ENCODE data around the gene SEPTIN1. TPM values are rescaled to one million over a fixed set of nuclear protein-coding genes. Genes with fewer than 3 reads are reported as not detected.

The SEPTIN1 gene
- total and polyA plus RNA-seq, 2 donors (not counting 1 experiment from before 2014, with no cell fraction given) = 0.17 TPM; not detected in 1

DNA sequence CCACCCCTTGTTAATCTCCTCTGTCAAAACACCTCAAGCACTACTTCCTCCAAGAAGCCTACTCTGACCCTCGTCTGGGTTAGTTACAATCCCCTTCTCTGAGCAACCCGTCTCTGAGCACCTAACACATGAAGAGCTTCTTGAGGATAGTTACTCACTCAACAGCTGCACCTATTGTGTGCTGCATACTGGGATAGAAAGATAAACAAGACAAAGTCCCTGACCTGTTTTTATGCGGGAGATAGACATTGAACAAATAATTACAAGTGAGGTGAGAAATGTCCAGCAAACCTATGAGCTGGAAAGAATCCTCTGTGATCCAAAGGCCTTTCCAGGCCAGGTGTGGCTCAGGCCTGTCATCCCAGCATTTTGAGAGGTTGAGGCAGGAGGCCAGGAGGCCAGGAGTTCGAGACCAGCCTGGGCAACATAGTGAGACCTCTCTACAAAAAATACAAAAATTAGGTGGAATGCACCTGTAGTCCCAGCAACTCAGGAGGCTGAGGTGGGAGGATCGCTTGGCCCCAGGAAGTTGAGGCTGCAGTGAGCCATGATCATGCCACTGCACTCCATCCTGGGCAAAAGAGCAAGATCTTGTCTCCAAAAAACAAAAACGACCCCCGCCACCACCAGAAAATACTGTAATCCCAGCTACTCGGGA is 19.5 kb upstream of the SEPTIN1 start:
- TF ChIP-seq, protein P1, sequence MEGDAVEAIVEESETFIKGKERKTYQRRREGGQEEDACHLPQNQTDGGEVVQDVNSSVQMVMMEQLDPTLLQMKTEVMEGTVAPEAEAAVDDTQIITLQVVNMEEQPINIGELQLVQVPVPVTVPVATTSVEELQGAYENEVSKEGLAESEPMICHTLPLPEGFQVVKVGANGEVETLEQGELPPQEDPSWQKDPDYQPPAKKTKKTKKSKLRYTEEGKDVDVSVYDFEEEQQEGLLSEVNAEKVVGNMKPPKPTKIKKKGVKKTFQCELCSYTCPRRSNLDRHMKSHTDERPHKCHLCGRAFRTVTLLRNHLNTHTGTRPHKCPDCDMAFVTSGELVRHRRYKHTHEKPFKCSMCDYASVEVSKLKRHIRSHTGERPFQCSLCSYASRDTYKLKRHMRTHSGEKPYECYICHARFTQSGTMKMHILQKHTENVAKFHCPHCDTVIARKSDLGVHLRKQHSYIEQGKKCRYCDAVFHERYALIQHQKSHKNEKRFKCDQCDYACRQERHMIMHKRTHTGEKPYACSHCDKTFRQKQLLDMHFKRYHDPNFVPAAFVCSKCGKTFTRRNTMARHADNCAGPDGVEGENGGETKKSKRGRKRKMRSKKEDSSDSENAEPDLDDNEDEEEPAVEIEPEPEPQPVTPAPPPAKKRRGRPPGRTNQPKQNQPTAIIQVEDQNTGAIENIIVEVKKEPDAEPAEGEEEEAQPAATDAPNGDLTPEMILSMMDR (conservative IDR thresholded peaks at IDR 0.05 in 1 of 2, IDR thresholded peaks at IDR 0.05 in 1 of 2; ENCODE audit: low read depth in 1 of 2, low read length in 2 of 2) = no peak
- TF ChIP-seq EZH2 (IDR thresholded peaks at IDR 0.05; ENCODE audit: low read length, missing control alignments) = no peak
- no peak for DNase-seq (ENCODE audit: low read depth in 2 of 2)
- no peaks in the 10 kb centered on the region for H4K20me1 ChIP-seq (ENCODE audit: control insufficient read depth, extremely low read depth, insufficient read depth, low read length)

DNA sequence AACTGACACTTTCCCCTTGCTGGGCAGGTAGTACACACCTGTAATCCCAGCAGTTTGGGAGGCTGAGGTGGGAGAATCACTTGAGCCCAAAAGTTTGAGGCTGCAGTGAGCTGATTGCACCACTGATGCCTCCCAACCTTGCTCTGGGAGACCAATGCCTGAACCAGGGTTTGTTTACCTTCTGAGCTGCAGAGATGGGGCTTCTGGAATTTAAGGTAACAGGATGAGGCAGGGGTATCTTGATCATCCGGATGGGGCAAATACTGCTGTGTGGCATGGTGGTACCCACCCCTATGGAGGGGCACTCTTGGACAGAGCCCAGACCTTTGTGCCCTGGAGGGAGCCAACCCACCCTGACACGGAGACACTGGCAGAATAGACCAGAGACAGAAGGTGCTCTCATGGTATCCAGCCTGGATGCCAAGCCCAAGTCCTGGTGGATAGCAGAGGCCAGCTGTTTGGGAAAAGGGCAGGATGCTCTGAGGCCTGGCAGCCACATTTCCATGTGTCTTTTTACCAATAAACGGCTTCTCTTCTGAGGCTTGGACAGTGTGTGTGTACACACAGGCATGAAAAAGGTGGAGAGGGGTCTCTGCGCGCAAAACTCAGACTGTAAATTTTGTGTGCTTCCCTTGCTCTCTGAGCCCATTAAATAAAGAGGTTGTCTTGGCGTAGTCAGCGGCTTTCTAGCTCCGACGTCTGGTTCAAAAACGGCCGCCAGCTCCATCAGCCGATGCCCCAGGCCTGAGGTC is 17.2 kb upstream of the SEPTIN1 start:
- peak overlapping the region; percentile 63 for H3K9ac ChIP-seq (ENCODE audit: insufficient read depth, low read length)
- H2AFZ ChIP-seq (ENCODE audit: low read length) = peak overlapping the region; percentile 77
- H4K20me1 ChIP-seq (ENCODE audit: control insufficient read depth, extremely low read depth, insufficient read depth, low read length) = no peaks in the 10 kb centered on the region
- TF ChIP-seq, protein P1 (conservative IDR thresholded peaks at IDR 0.05 in 1 of 2, IDR thresholded peaks at IDR 0.05 in 1 of 2; ENCODE audit: low read depth in 1 of 2, low read length in 2 of 2) = no peak
- no peak for TF ChIP-seq EZH2 (IDR thresholded peaks at IDR 0.05; ENCODE audit: low read length, missing control alignments)
- no peaks in the 10 kb centered on the region for H3K27me3 ChIP-seq (ENCODE audit: control insufficient read depth, insufficient read depth, low read length)
- peak overlapping the region; percentile 89 for H3K4me2 ChIP-seq (ENCODE audit: extremely low read depth, insufficient read depth, low read length)
- peak overlapping the region; percentile 81 for H3K27ac ChIP-seq (ENCODE audit: insufficient read depth, low read length)
- peak overlapping the region; percentile 52 to 76 (median 62) for H3K4me3 ChIP-seq (replicated peaks in 1 of 4; ENCODE audit: control extremely low read depth in 1 of 4, insufficient read depth in 1 of 4, low read depth in 3 of 4, low read length in 4 of 4)
- no peaks in the 10 kb centered on the region for H3K9me3 ChIP-seq (ENCODE audit: control insufficient read depth, insufficient read depth, low read depth, low read length)
- DNase-seq (ENCODE audit: low read depth in 2 of 2) = no peak
- H3K4me1 ChIP-seq (ENCODE audit: control insufficient read depth, extremely low read depth, insufficient read depth, low read length) = peaks cover 11% of the 10 kb centered on the region
- no peaks in the 10 kb centered on the region for H3K79me2 ChIP-seq (ENCODE audit: control insufficient read depth, insufficient read depth, low read length)
- peaks cover 7% of the 10 kb centered on the region for H3K36me3 ChIP-seq (ENCODE audit: control insufficient read depth, insufficient read depth, low read length)

More for the DNA sequence above, 19.5 kb upstream of the SEPTIN1 start:
- no peak overlapping the region for H3K9ac ChIP-seq (ENCODE audit: insufficient read depth, low read length)
- H3K9me3 ChIP-seq (ENCODE audit: control insufficient read depth, insufficient read depth, low read depth, low read length) = no peaks in the 10 kb centered on the region
- H2AFZ ChIP-seq (ENCODE audit: low read length) = no peak overlapping the region
- no peak overlapping the region for H3K4me3 ChIP-seq (replicated peaks in 1 of 4; ENCODE audit: control extremely low read depth in 1 of 4, insufficient read depth in 1 of 4, low read depth in 3 of 4, low read length in 4 of 4)
- peaks cover 11% of the 10 kb centered on the region for H3K4me1 ChIP-seq (ENCODE audit: control insufficient read depth, extremely low read depth, insufficient read depth, low read length)
- H3K4me2 ChIP-seq (ENCODE audit: extremely low read depth, insufficient read depth, low read length) = no peak overlapping the region
- H3K79me2 ChIP-seq (ENCODE audit: control insufficient read depth, insufficient read depth, low read length) = no peaks in the 10 kb centered on the region
- no peak overlapping the region for H3K27ac ChIP-seq (ENCODE audit: insufficient read depth, low read length)
- peaks cover 7% of the 10 kb centered on the region for H3K36me3 ChIP-seq (ENCODE audit: control insufficient read depth, insufficient read depth, low read length)
- no peaks in the 10 kb centered on the region for H3K27me3 ChIP-seq (ENCODE audit: control insufficient read depth, insufficient read depth, low read length)

DNA sequence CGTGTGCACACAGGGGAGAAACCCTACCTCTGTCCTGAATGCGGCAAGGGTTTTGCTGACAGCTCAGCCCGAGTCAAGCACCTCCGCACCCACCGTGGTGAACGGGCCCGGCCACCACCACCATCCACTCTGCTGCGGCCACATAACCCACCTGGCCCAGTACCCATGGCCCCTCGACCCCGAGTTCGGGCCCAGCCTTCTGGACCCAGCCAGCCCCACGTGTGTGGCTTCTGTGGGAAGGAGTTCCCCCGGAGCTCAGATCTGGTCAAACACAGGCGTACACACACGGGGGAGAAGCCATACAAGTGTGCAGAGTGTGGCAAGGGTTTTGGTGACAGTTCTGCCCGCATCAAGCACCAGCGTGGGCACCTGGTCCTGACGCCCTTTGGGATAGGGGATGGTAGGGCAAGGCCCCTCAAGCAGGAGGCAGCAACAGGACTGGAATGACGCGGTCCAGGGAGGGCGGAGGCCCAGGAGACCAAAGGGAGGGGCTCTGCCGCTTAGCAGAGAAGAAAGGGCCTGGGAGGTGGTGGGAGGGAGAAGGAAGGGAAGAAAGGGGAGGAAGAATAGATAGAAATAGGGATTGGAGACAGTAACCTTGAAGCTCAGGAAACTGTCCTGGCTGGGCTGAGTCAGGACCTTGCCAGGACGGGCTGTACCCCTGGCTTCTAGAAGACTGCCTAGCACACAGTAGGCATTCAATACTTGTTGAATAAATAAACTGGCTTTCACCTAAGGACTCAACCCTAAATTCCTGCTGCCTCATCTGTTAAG is 16.5 kb upstream of the SEPTIN1 start:
- Histone ChIP-seq H3K4me2 (ENCODE audit: extremely low read depth, insufficient read depth, low read length) (no peak overlapping the region), H2AFZ (ENCODE audit: low read length) (no peak overlapping the region), H4K20me1 (ENCODE audit: control insufficient read depth, extremely low read depth, insufficient read depth, low read length) (no peaks in the 10 kb centered on the region), H3K27me3 (ENCODE audit: control insufficient read depth, insufficient read depth, low read length) (no peaks in the 10 kb centered on the region), H3K9ac (ENCODE audit: insufficient read depth, low read length) (no peak overlapping the region), H3K36me3 (ENCODE audit: control insufficient read depth, insufficient read depth, low read length) (peaks cover 7% of the 10 kb centered on the region), H3K9me3 (ENCODE audit: control insufficient read depth, insufficient read depth, low read depth, low read length) (no peaks in the 10 kb centered on the region), H3K79me2 (ENCODE audit: control insufficient read depth, insufficient read depth, low read length) (no peaks in the 10 kb centered on the region), H3K4me1 (ENCODE audit: control insufficient read depth, extremely low read depth, insufficient read depth, low read length) (peaks cover 14% of the 10 kb centered on the region), H3K27ac (ENCODE audit: insufficient read depth, low read length) (no peak overlapping the region), H3K4me3 (replicated peaks in 1 of 4; ENCODE audit: control extremely low read depth in 1 of 4, insufficient read depth in 1 of 4, low read depth in 3 of 4, low read length in 4 of 4) (no peak overlapping the region)
- DNase-seq (ENCODE audit: low read depth in 2 of 2) = no peak
- no peak for TF ChIP-seq EZH2 (IDR thresholded peaks at IDR 0.05; ENCODE audit: low read length, missing control alignments)
- TF ChIP-seq, protein P1 (conservative IDR thresholded peaks at IDR 0.05 in 1 of 2, IDR thresholded peaks at IDR 0.05 in 1 of 2; ENCODE audit: low read depth in 1 of 2, low read length in 2 of 2) = no peak

Measured in fibroblast of lung (primary cell).